Ramos (cell line): ENCODE data around the gene KLK13.

Experiments used
- in situ Hi-C: fragments of 300-500 bp; cut with MboI; formaldehyde crosslinking; loops from one replicate; pipeline ENCODE4 v1.14.3; 2022; ENCODE audit warnings: low sequenced_read_pairs; ENCODE audit not compliant: unreplicated experiment

KLK13 gene

DNA sequence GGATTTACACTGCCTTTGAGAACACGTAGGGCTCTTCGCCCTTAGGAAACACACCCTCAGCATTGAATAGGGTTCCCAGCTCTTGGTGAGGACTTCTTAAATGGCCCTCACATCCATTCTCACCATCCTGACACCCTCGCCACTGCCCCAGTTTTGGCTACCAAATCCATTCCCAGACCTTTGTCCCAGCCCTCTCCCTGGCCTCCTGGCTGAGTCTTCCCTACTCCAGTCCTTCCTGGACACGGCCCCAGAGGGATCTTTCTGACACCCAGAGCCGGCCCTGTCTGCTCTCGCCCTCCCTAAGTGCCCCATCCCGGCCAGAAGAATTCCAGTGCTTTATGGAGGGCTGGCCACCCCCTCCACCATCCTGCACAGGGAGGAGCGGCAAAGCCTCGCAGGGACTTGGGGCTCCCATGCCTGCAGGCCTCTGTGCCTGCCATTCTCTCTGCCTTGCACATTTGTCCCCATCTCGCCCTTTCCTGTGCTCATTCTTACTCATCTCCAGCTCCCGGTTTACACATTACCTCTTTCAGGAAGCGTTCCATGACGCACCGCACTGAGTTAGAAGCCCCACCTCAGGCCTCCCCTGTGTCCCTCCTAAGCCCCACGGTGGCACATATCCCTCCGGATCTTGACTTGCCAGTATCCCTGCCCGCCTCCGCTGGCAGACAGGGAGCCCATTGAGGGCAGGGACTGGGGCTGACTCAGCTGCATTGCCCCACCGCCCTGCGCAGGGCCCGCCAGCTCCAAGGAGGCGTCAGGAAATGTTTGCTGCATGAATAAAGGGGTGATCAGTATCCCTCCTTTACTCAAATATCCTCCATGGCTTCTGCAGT lies 28.8 kb upstream of the KLK13 start:
- in situ Hi-C loops = loop anchor here (10.0 kb wide), 1 partner anchor 159 kb away; no protein-coding TSS in a partner anchor

DNA sequence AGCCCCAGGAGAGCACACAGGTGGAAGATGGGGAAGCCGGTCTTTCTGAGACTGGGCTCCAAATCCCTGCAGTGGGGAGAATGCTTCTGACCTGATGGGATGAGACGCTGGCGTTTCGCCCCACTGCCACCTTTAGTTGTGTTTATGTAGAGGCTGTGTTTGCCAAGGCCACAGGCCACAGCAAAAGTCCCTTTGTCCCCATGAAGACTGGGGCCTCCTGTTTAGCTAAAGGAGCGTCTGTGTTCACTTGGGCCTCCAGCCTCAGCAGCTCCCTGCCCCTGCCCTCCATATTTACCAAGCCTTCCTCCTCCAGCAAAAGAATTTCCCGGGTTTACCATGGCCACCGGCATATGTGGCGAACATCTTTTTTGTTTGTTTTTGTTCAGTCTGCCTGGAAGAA lies 28.2 kb upstream of the KLK13 start:
- in situ Hi-C loops = loop anchor here (10.0 kb wide), 1 partner anchor 158 kb away; no protein-coding TSS in a partner anchor

- in situ Hi-C loops = loop anchor here (10.0 kb wide), 1 partner anchor 157 kb away; no protein-coding TSS in a partner anchor
Observed at GRCh38 chr19:51091895-51092873, 27.3 kb upstream of the KLK13 start.

DNA sequence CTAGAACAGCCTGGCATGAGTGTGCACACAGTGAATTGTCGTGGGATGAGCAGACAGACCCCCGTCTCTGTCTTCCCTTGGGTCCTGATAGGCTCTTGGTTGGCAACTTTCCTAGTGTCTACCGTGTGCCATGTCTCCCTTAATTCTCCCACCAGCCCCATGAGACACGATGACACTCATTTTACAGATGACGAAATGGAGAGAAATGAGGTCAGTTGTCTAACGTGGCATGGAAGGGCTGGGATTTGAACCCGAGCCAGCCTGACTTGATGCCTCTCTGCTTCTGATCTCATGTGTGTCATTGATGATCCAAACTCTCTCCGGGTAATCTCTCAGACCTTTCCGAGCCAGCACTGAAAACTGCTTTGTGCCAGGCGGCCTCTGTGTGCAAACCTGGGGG lies 26.2 kb upstream of the KLK13 start:
- in situ Hi-C loops = loop anchor here (10.0 kb wide), 1 partner anchor 156 kb away; no protein-coding TSS in a partner anchor

- in situ Hi-C loops = loop anchor here (10.0 kb wide), 1 partner anchor 156 kb away; no protein-coding TSS in a partner anchor
Observed at GRCh38 chr19:51090471-51090870, 25.6 kb upstream of the KLK13 start.

- in situ Hi-C loops = loop anchor here (10.0 kb wide), 1 partner anchor 155 kb away; no protein-coding TSS in a partner anchor
Observed at GRCh38 chr19:51089786-51090185, 24.9 kb upstream of the KLK13 start.

- in situ Hi-C loops = no loop called here
Observed at GRCh38 chr19:51086153-51086850, 21.4 kb upstream of the KLK13 start.

DNA sequence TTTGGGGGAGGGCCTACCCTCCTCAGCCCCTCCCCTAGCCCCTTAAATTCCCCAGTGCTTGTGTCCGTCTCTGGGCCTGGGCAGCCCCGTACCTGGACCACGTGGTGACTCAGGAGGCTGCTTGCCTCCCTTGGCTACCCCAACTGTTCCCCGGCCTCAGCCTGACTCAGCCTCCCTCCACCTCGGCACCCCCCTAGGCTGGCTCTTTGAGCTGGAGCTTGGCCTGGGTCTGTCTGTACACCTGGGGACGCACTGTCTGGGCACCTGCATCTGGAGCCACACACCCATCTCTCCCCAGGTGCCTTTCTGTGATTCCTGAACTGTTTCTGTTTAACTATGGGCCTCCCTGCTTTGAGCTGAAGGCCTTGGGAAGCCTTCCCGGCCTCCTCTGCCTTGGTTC lies 19.6 kb upstream of the KLK13 start:
- in situ Hi-C loops = no loop called here

- in situ Hi-C loops = no loop called here
Observed at GRCh38 chr19:51083783-51084182, 18.9 kb upstream of the KLK13 start.

DNA sequence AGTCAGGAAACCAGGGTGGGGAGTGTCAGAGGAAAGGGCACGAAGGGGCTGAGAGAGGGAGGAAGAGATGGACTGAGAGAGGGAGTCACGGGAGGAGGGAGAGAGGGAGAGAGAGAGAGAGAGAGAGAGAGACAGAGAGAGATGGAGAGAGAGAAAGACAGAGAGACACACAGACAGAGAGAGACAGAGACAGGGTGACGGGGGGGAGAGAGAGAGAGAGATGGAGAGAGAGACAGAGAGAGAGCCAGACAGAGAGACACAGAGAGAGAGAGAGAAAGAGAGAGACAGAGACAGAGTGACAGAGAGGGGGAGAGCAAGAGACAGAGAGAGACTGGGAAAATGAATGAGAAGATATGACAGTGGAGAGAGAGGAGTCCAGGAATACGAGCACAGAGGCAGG lies 18.3 kb upstream of the KLK13 start:
- in situ Hi-C loops = no loop called here

GRCh38 chr19:51082611-51083010 lies 17.7 kb upstream of the KLK13 start, which contains the start of gene KLK14:
TSS of gene KLK14 (minus strand) at chr19:51082887. CDS start at chr19:51082614, 273 bp downstream.
- in situ Hi-C loops = no loop called here

GRCh38 chr19:51081476-51081875 lies 16.6 kb upstream of the KLK13 start:
- in situ Hi-C loops = no loop called here

DNA sequence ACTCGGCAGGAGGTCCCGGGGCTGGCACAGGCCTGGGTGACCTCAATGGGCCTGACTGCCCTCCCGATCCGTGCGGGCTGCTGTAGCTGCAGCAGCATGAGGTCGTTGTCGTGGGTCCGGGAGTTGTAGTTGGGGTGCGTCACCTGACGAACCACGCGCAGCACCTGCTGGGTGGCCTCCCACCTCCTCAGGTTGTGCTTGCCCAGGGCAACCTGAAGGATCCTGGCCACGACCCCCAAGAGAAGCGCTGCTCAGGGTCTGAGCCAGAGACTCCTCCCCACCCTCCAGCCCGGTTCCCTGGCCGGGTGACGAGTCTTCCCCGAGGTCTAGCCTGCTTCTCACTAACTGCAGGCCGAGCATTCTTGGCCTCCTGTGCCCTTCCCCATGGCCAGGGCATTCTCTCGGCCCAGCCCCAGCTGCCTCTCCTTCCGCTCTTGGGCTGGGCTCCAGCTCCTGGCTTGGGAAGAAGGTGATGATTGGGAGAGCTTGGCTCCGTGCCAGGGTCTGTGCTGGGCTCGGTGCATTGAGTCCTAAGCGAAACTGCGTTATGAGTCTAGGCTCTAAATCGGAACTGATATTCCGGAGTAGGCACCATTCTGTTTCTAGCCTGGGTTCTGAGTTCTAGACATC lies 14.7 kb upstream of the KLK13 start:
- in situ Hi-C loops = no loop called here

- in situ Hi-C loops = no loop called here
Observed at GRCh38 chr19:51078731-51079130, 13.8 kb upstream of the KLK13 start.

GRCh38 chr19:51078104-51078503 lies 13.2 kb upstream of the KLK13 start:
- in situ Hi-C loops = no loop called here

DNA sequence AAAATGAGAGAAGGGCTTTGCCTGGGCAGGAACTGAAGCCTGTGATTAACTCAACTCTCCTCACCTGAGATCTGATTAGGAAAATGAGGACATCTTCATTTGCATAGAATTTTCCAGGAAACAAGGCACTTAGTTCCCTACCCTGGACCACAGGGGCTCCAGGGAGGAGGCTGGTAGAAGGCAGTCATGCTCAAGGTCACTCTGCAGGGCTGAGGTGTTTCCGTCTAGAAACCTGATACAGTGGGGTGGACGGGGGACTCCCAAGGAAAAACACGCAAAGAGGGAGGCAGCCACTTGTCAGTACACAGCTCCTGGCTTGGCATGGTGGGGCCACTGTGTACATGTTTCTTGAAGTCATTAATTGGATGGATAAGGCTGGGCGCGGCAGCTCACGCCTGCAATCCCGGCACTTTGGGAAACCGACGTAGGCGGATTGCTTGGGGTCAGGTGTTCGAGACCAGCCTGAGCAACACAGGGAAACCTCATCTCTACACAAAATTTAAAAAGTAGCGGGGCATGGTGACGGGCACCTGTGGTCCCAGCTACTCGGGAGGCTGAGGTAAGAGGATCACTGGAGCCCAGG lies 11.8 kb upstream of the KLK13 start:
- in situ Hi-C loops = no loop called here

DNA sequence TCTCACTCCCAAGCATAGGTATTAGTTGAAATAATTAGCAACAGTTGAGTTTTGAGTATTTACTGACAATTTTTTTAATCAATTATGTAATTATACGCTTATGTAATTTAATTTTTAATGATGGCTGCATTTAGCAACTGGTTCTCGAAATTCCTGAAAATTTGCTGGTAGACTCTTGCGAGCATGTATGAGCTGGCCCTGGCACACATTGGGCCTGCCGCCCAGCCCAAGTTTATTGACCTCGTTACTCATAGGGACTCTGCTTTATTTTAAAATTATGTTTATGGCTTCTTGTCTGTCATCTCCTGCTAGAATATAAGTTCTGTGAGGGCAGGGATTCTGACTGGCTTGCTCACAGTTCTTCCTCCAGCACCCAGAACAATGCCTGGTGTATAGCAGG lies 11.1 kb upstream of the KLK13 start:
- in situ Hi-C loops = no loop called here

- in situ Hi-C loops = no loop called here
Observed at GRCh38 chr19:51071095-51071405, 6.2 kb upstream of the KLK13 start.

GRCh38 chr19:51070334-51071094 lies 5.6 kb upstream of the KLK13 start:
- in situ Hi-C loops = no loop called here
